ACC112 (cell line): Measurements from ENCODE around the gene MAPK6.
A peak's percentile ranks its signal among the peaks of the same experiment; 100 is the strongest.
"Not testable (repeated sequence)": the region's sequence is repeated elsewhere in the genome, so short reads cannot be mapped to it uniquely, and the experiment has no call there.

ENCODE experiments used
- H2AFZ ChIP-seq: fragments of 200-600 bp; sonication (generic); one replicate; pipeline ENCODE4 v1.6.0; 2017; ENCODE audit warnings: antibody characterized with exemption, low read length; ENCODE audit not compliant: unreplicated experiment
- H3K27ac ChIP-seq: fragments of 200-600 bp; sonication (generic); 2 replicates; pipeline ENCODE4 v1.5.1; 2014; ENCODE audit warnings: low read depth, mild to moderate bottlenecking, antibody characterized with exemption, low read length, moderate library complexity
- H3K27me3 ChIP-seq: fragments of 200-600 bp; sonication (generic); 2 replicates; pipeline ENCODE4 v1.6.1; 2014; ENCODE audit warnings: mild to moderate bottlenecking, antibody characterized with exemption, low read length, moderate library complexity, mixed read lengths; ENCODE audit not compliant: insufficient read depth
- H3K36me3 ChIP-seq: fragments of 200-600 bp; sonication (generic); 2 replicates; pipeline ENCODE4 v1.6.1; 2016; ENCODE audit warnings: mild to moderate bottlenecking, antibody characterized with exemption, low read length, moderate library complexity, mixed read lengths; ENCODE audit not compliant: insufficient read depth
- H3K4me1 ChIP-seq: fragments of 200-600 bp; sonication (generic); one replicate; pipeline ENCODE4 v1.6.1; 2016; ENCODE audit warnings: low read length, mixed read lengths; ENCODE audit not compliant: insufficient read depth, unreplicated experiment, control insufficient read depth
- H3K4me3 ChIP-seq: fragments of 200-600 bp; sonication (generic); 2 replicates; pipeline ENCODE4 v1.5.1; 2014; ENCODE audit warnings: mild to moderate bottlenecking, low read depth, low read length
- H3K79me2 ChIP-seq: fragments of 200-600 bp; sonication (generic); one replicate; pipeline ENCODE4 v1.6.0; 2016; ENCODE audit warnings: low read length; ENCODE audit not compliant: control insufficient read depth, unreplicated experiment, insufficient read depth

MAPK6 gene

DNA sequence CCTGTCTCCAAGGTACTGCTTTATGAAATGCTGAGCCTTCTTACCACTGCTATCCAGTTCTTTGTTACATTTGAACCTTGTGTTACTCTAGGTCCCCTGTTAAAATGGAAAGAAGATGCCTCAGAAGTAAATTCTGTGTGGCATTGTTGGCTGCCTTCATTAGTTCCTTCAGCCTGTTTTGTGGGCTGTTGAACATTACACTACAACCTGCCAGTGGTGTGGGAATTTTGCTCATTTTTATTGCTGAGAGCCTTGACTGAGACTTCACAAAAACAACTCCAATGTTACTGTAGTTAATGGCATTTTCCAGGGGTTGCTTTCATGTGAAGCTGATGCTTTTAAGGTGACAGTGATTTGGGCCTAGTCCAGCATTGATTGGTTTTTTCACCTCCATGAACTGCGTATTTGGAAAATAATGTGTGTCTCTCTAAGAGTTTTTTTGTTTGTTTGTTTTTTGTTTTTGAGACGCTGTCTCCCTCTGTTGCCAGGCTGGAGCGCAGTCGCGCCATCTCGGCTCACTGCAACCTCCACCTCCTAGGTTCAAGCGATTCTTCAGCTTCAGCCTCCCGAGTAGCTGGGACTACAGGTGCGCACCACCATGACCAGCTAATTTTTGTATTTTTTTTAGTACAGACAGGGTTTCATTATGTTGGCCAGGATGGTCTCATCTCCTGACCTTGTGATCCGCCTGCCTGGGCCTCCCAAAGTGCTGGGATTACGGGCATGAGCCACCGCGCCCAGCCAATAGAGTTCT is 4.3 kb downstream of the MAPK6 start:
- H3K27ac ChIP-seq, result peak overlapping the region; percentile 52
- peaks cover 28% of the 10 kb centered on the region for H3K4me1 ChIP-seq
- H3K79me2 ChIP-seq, result peaks cover 81% of the 10 kb centered on the region
- no peak overlapping the region for H2AFZ ChIP-seq
- H3K4me3 ChIP-seq, result no peak overlapping the region
- H3K27me3 ChIP-seq, result no peaks in the 10 kb centered on the region
- peaks cover 2% of the 10 kb centered on the region; the same call in 1 of the 2 replicates for H3K36me3 ChIP-seq

DNA sequence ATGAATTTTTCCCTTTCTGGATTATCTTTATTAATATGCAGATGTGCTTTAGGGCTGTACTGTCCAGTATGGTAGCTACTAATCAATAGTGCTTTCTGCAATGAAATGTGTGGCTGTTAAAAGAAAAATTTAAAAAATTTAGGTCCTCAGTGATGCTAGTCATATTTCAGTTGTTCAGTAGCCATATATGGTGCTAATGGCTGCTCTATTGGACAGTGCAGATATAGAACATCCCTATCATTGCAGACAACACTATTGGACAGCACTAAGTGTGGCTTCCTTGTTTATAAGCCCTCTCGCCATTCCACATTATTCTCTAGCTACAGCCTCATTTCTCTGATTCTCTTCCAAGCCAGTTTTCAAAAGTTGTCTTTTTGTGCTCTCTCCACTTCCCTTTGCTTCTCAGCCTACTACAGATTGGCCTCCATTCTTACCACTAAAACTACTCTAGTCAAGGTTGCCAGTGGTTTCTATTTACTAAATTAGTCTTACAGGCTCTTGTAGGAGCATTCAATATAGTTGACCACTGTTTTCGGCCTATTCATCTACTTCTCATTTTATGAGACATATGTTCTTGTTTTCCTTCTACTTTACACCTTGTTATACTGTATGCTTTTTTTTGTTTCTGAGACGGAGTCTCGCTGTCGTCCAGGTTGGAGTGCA is 9.5 kb downstream of the MAPK6 start:
- Histone ChIP-seq H3K36me3 (peaks cover 19% of the 10 kb centered on the region), H3K4me1 (peaks cover 20% of the 10 kb centered on the region), H3K4me3 (no peak overlapping the region), H3K27me3 (no peaks in the 10 kb centered on the region), H3K79me2 (peaks cover 88% of the 10 kb centered on the region), H3K27ac (no peak overlapping the region), H2AFZ (no peak overlapping the region)

DNA sequence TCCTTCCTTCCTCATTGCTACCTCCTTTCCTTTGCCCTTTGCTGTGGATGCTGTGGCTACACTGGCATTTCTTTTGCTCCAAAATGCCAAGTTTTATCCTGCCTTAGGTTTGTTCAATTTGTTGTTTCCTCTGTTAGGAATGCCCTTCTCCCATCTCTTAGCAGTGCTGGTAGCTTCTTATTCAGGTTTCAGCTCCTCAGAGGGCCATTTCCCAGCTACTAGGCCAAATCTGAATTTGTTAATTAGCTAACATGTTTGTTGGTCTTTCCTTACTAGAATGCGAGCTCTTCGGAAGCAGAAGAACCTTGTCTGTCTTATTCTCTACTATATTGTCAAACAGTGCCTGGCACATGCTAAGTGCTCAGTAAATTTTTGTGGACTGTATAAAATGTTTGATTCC is 11.0 kb downstream of the MAPK6 start:
- Histone ChIP-seq H3K4me3 (no peak overlapping the region), H2AFZ (no peak overlapping the region), H3K27ac (no peak overlapping the region), H3K36me3 (peaks cover 19% of the 10 kb centered on the region), H3K4me1 (peaks cover 16% of the 10 kb centered on the region), H3K27me3 (no peaks in the 10 kb centered on the region), H3K79me2 (peaks cover 89% of the 10 kb centered on the region)

DNA sequence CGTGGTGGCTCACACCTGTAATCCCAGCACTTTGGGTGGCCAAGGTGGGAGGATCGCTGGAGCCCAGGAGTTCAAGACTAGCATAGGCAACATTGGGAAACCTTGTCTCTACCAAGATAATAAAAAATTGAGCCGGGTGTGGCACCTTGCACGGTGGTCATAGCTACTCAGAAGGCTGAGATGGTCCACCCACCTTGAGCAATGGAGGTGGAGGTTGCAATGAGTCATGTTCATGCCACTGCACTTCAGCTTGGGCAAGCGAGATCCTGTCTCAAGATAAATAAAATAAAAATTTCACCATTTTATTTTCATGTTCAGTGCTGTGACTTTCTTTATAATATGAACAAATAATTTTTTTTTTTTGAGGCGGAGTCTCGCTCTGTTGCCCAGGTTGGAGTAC is 12.5 kb downstream of the MAPK6 start:
- peaks cover 89% of the 10 kb centered on the region for H3K79me2 ChIP-seq
- H3K27ac ChIP-seq, result no peak overlapping the region
- H3K4me1 ChIP-seq, result peaks cover 16% of the 10 kb centered on the region
- peaks cover 19% of the 10 kb centered on the region for H3K36me3 ChIP-seq
- no peak overlapping the region for H3K4me3 ChIP-seq
- H3K27me3 ChIP-seq, result no peaks in the 10 kb centered on the region
- H2AFZ ChIP-seq, result no peak overlapping the region

DNA sequence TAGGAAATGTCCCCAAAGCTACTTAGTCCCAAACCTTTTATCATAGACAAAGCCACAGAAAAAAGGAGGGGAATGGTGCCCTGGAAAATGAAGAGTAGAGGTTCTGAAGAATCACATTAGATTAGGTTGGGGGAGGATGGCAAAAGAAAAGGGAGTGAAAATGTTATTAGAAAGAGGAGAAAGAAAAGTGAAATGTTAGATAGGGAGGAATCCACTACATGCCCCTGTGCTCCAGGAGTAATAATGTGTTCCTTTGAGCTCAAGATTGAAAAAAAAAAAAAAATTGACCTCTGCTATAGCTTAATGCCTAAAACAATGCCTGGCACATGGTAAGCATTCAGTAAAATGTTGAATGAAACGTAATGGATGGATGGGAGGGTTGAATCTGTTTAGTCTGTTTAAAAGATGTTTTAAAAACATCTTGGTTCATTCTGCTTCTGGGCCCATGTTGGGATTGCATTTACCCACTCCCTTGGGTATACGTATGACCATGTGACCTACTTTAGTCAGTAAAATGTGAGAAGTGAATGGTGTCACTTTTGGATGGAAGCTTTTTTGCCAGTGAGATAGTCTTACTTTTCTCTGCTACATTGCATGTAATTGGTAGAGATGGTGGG is 19.0 kb downstream of the MAPK6 start:
- no peak overlapping the region for H2AFZ ChIP-seq
- H3K36me3 ChIP-seq, result peaks cover 10% of the 10 kb centered on the region; the same call in 1 of the 2 replicates
- peaks cover 99% of the 10 kb centered on the region for H3K79me2 ChIP-seq
- H3K4me1 ChIP-seq, result peaks cover 37% of the 10 kb centered on the region
- no peak overlapping the region for H3K27ac ChIP-seq
- H3K27me3 ChIP-seq, result no peaks in the 10 kb centered on the region
- H3K4me3 ChIP-seq, result no peak overlapping the region

DNA sequence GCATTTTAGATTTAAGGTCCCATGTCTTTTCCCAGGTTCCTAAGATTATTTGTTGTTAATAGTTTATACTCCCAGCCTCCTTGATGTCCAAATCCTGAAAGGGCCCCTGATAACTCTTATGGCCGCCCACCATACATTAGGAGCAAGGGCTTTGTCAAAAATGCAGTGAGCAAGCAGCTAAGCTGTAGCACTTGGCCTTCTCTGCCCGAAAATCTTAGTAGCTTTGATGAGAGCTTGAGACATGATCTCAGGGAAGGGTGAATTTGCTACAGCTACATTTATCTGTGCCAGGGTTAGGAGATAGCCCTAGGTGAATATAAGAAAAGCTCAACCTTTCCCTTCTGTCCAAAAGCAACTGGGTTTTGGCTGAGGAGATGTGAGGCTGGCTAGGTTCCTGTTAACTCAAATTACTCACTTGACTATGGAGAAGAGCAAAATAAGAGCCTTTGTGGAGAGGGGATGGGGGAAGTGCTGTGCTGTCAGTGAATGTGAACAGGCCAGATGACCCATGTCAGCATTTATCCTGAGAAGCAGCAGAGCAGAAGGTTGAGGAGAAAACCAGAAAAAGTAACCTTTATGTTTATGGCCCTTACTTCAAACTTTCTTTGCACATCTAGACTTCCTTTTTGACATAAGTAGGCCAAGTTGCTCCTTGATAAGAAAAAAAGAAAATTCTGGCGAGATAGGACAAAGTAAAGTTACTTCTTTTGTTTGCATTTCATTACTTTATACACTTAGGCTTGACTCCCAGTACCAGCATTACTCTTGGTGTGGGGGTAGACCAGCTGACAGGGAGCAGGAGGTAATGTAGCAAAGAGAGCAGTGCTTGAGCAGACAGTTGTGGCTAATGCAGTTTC is 21.1 kb downstream of the MAPK6 start:
- Histone ChIP-seq H3K79me2 (peaks cover 97% of the 10 kb centered on the region), H3K4me1 (peaks cover 37% of the 10 kb centered on the region), H3K27me3 (no peaks in the 10 kb centered on the region), H2AFZ (no peak overlapping the region), H3K4me3 (no peak overlapping the region), H3K27ac (peak overlapping the region; percentile 26; the same call in 1 of the 2 replicates), H3K36me3 (peaks cover 13% of the 10 kb centered on the region; the same call in 1 of the 2 replicates)

DNA sequence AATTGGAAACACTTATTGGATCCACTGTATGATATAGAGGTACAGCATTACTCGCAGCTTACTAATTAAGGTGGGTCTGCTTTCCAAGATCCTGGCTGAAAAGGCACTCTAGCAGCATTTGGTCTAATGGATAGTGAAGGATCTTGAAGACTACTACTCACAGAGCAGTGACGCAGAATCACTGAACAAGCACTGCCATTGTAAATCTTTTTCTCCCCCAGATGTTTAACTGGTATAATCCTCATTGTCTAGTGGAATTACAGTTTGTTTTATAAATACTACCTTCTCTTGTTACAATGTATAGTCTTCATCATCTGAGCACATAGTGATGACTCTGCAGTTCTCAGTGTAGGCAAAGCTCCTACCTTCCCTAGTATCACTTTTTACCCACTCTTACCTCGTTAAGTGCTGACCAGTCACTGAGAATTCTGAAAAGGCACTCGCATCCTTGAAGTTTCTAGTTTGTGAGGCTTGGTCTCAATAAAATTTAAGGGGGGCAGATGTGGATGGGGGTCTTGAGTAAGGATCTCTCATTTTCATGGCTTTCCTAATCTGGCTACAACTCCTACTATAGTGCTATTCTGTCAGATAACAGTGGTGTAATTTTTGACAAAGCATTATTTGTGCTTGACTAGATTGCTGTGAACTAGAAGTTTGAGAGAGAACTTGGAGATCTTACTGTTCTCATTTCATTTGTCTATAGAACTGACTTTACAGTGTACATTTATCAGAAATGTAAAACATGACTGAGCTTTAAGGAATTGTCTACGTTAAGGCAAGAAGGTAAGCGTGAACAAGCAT is 23.2 kb downstream of the MAPK6 start:
- Histone ChIP-seq H3K4me3 (no peak overlapping the region), H3K79me2 (peaks cover 96% of the 10 kb centered on the region), H3K27me3 (no peaks in the 10 kb centered on the region), H3K36me3 (peaks cover 20% of the 10 kb centered on the region), H3K4me1 (peaks cover 34% of the 10 kb centered on the region), H3K27ac (peak overlapping the region; percentile 34; the same call in 1 of the 2 replicates), H2AFZ (no peak overlapping the region)

DNA sequence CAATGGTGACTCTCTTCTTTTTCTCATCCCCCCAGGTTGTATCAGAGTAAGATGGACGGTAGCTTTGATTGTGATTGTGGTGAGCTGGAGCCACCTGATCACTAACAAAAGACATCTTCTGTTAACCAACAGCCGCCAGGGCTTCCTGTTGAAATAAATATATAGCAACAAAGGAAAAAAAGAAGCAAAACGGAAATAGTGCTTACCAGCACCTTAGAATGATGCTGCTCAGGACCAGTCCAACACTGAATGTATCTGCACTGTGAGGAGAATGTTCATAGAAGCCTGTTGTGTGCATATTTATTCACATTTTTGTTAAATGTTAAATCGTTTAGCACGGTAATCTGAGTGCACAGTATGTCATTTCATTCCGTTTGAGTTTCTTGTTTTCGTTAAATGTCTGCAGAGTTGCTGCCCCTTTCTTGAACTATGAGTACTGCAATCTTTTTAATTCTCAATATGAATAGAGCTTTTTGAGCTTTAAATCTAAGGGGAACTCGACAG is 26.8 kb downstream of the MAPK6 start:
- not testable (repeated sequence) for H3K27me3 ChIP-seq, H2AFZ ChIP-seq, H3K27ac ChIP-seq, H3K4me3 ChIP-seq
- Histone ChIP-seq H3K79me2 (peaks cover 87% of the 10 kb centered on the region), H3K36me3 (peaks cover 31% of the 10 kb centered on the region), H3K4me1 (peaks cover 22% of the 10 kb centered on the region)

DNA sequence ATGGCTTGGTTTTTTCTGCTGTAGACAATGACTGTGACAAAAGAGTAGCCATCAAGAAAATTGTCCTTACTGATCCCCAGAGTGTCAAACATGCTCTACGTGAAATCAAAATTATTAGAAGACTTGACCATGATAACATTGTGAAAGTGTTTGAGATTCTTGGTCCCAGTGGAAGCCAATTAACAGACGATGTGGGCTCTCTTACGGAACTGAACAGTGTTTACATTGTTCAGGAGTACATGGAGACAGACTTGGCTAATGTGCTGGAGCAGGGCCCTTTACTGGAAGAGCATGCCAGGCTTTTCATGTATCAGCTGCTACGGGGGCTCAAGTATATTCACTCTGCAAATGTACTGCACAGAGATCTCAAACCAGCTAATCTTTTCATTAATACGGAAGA is 27.5 kb downstream of the MAPK6 start:
- H3K27ac ChIP-seq, H3K4me3 ChIP-seq, H2AFZ ChIP-seq, H3K27me3 ChIP-seq: not testable (repeated sequence)
- H3K79me2 ChIP-seq, result peaks cover 82% of the 10 kb centered on the region
- peaks cover 31% of the 10 kb centered on the region for H3K36me3 ChIP-seq
- peaks cover 23% of the 10 kb centered on the region for H3K4me1 ChIP-seq
